ENCODE data around the gene ADAM19.

- TF ChIP-seq, protein P1, sequence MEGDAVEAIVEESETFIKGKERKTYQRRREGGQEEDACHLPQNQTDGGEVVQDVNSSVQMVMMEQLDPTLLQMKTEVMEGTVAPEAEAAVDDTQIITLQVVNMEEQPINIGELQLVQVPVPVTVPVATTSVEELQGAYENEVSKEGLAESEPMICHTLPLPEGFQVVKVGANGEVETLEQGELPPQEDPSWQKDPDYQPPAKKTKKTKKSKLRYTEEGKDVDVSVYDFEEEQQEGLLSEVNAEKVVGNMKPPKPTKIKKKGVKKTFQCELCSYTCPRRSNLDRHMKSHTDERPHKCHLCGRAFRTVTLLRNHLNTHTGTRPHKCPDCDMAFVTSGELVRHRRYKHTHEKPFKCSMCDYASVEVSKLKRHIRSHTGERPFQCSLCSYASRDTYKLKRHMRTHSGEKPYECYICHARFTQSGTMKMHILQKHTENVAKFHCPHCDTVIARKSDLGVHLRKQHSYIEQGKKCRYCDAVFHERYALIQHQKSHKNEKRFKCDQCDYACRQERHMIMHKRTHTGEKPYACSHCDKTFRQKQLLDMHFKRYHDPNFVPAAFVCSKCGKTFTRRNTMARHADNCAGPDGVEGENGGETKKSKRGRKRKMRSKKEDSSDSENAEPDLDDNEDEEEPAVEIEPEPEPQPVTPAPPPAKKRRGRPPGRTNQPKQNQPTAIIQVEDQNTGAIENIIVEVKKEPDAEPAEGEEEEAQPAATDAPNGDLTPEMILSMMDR (IDR thresholded peaks at IDR 0.05): no peak
- TF ChIP-seq POLR2A (IDR thresholded peaks at IDR 0.05) (no peak), EP300 (IDR thresholded peaks at IDR 0.05; ENCODE audit: low read depth) (no peak)
Measured at GRCh38 chr5:157594675-157595459, 19.3 kb upstream of the ADAM19 start.
